Measurements from ENCODE around the gene FOXP1. TPM values are rescaled to one million over a fixed set of nuclear protein-coding genes. Genes with fewer than 3 reads are reported as not detected.

Gene FOXP1
- total RNA-seq, 2 experiments from 2014 or later = 116 to 131 TPM

DNA sequence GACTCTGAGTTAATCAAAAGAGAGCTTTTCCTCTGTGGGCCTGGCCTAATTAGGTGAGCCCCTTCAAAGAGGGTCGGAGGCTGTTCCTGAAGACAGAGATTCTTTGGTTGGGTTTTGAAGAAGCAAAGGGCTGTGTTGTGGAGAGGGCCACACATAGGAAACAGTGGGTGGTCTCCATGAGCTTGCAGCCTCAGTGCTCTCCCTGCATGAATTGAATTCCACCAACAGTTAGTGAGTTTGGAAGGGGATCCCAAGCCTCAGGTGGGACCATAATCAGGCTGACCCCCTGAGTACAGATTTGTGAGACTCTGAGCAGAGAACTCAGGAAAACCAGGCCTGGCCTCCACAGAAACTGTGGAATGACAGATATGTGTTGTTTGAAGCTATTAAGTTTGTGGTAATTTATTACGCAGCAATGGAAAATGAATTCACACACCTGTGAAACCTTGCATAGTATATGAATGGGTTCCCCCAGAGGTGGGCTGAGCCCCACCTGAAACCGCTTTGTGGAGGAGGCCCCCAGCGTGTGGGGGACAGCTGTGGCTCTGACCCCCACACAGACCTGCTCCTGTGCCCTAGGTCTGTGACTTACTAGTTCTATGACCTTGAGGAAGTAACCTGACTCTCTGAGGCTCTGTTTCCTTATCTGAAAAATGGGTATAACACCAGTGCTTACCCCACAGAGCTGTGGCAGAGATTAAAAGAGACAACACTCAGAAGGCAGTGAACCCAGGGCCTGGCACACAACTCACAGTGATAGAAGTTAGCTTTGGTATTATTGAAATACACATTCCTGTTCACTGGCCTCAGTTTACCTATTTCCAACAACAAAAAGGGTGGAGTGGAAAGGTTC lies 431.3 kb downstream of the FOXP1 start:
- no peak for DNase-seq
- Mint-ChIP-seq H3K27ac (no peak overlapping the region), H3K4me3 (no peak overlapping the region), H3K4me1 (peaks cover 19% of the 10 kb centered on the region), H3K27me3 (no peaks in the 10 kb centered on the region), H3K36me3 (ENCODE audit: low read depth) (peaks cover 3% of the 10 kb centered on the region), H3K9me3 (no peaks in the 10 kb centered on the region)
- CTCF ChIA-PET = interaction anchor here (0.7 to 1.3 kb wide), 5 partner anchors 9 to 148 kb away, joined by 3 to 4 read pairs (median 3); no protein-coding TSS in a partner anchor
- POLR2A ChIA-PET = no interaction called here

DNA sequence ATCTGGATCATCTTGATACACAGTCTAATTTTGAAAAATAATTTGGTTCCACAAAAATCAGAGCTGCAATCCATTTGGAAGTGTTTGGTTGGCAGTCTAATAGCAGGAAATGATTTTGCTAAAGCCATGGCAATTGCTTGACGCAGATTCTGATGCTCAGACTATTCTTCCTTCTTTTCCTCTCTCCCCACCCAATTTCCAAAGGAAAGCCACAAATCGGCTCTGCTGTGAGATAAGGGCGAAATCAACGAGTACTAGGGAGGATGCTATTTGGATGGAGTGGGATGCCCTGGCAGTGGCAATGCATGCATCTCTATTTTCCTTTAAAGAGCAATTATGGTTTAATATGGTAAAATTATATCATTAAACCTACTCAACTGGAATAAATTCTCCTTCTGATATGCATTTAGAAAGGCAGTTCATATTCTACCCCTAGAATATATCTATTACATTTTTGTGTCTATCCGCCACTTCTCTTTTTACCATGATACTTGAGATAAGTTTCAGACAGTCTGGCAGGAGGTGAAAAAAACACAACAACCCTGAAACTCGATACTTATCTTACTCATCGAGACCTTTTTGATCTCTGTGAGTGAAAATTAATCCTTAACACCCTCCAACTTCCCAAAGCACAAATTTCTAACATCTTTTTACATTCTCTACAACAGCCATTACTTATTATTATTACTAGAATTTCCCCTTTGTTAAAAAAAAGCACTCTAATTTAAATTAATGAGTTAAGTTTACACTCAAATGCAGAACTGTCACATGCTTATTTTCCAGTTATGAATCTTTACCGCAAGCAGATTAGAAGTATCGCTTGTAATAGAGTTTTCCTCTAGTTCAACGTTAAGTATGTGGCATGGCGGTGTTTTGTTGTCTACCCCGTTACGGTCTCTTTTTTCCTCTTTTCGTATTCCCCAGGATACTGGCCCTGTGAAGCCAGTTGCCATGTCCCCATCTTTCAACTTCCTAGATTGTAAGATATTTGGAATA lies 433.3 kb downstream of the FOXP1 start:
- H3K36me3 Mint-ChIP-seq (ENCODE audit: low read depth) = no peaks in the 10 kb centered on the region
- H3K27me3 Mint-ChIP-seq = no peaks in the 10 kb centered on the region
- no peaks in the 10 kb centered on the region for H3K9me3 Mint-ChIP-seq
- ChIA-PET CTCF (no interaction called here), POLR2A (no interaction called here)
- peaks cover 13% of the 10 kb centered on the region for H3K4me1 Mint-ChIP-seq
- no peak for DNase-seq
- peak overlapping the region; percentile 37 for H3K27ac Mint-ChIP-seq
- H3K4me3 Mint-ChIP-seq = no peak overlapping the region

DNA sequence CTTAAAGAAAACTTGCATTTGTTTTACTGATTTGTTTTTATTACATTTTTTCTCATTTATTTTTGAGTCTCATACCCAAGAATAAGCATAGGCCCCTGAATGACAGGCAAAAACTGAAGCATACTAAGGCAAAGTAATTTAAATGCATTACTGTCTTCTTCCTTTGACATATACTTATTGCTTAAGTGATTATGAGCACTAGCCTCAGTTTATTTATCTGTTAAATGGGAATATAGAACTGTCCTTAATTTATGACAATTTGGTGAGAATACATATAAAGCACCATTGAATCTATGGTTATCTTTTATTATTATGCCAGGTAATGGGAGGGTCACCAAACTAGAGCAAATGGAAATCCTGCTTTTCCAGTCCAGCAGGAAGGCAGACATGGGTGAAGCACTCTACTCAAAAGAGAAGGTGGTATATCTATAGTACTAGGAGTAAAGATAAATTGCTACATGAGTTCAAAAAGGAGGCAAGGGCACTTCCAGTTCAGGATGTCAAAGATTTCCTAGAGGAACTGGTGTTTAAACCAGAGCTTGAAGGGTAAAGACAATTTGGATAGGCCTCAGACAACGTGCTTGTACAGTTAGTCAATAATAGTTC lies 435.0 kb downstream of the FOXP1 start:
- Mint-ChIP-seq H3K9me3 (no peaks in the 10 kb centered on the region), H3K36me3 (ENCODE audit: low read depth) (no peaks in the 10 kb centered on the region), H3K4me3 (no peak overlapping the region), H3K4me1 (peaks cover 13% of the 10 kb centered on the region), H3K27me3 (no peaks in the 10 kb centered on the region), H3K27ac (no peak overlapping the region)
- ChIA-PET CTCF (no interaction called here), POLR2A (no interaction called here)
- no peak for DNase-seq

GRCh38 chr3:71146673-71147072 lies 436.9 kb downstream of the FOXP1 start:
- no peak for DNase-seq
- ChIA-PET POLR2A (no interaction called here), CTCF (no interaction called here)
- Mint-ChIP-seq H3K4me3 (no peak overlapping the region), H3K27me3 (no peaks in the 10 kb centered on the region), H3K36me3 (ENCODE audit: low read depth) (peaks cover 3% of the 10 kb centered on the region), H3K27ac (no peak overlapping the region), H3K9me3 (no peaks in the 10 kb centered on the region), H3K4me1 (peaks cover 19% of the 10 kb centered on the region)

- peaks cover 3% of the 10 kb centered on the region for H3K9me3 Mint-ChIP-seq
- no peak for DNase-seq
- ChIA-PET POLR2A (no interaction called here), CTCF (no interaction called here)
- H3K27ac Mint-ChIP-seq = no peak overlapping the region
- peaks cover 6% of the 10 kb centered on the region for H3K36me3 Mint-ChIP-seq (ENCODE audit: low read depth)
- peaks cover 16% of the 10 kb centered on the region for H3K4me1 Mint-ChIP-seq
- H3K4me3 Mint-ChIP-seq = no peak overlapping the region
- no peaks in the 10 kb centered on the region for H3K27me3 Mint-ChIP-seq
Observed at GRCh38 chr3:71145954-71146353, 437.6 kb downstream of the FOXP1 start.

DNA sequence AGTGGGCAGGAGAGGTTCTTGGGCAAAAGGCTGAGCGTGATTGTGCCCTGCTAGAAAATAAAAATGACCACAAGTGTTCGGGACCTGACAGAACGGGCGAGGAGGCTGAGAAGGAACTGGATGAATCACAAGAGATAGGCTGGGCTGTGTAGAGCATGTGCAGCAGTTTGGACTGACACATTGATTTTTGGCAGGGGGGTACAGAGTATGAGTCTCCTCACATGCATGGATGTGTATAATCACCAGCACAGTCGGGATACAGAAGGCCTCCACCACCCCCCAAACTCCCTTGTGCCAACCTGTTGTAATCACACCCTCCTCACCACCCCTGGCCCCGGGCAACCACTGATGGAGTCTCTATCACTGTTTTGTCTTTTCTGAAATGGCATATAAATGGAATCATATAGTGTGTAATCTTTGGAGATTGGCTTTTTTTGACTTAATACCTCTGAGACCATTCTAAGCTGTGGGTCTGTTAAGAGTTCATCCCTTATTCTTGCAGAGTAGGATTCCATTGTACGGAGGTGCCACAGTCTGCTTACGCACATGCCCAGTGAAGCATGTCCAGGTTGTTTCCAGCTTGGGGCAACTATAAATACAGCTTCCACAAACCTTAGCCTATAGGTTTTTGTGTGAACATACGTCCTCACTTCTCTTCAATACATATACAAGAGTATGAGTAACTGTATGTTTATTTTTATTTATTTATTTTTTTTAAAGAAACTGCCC lies 438.8 kb downstream of the FOXP1 start:
- Mint-ChIP-seq H3K27ac (no peak overlapping the region), H3K9me3 (peaks cover 3% of the 10 kb centered on the region), H3K4me3 (no peak overlapping the region), H3K27me3 (no peaks in the 10 kb centered on the region), H3K36me3 (ENCODE audit: low read depth) (peaks cover 8% of the 10 kb centered on the region), H3K4me1 (peaks cover 6% of the 10 kb centered on the region)
- no peak for DNase-seq
- ChIA-PET CTCF (no interaction called here), POLR2A (no interaction called here)

GRCh38 chr3:71143493-71143892 lies 440.0 kb downstream of the FOXP1 start:
- no peak for DNase-seq
- H3K4me1 Mint-ChIP-seq = peaks cover 6% of the 10 kb centered on the region
- POLR2A ChIA-PET = no interaction called here
- H3K27ac Mint-ChIP-seq = no peak overlapping the region
- CTCF ChIA-PET = interaction anchor here (0.6 to 1.0 kb wide), 2 partner anchors 9 to 39 kb away, joined by 3 read pairs; no protein-coding TSS in a partner anchor
- H3K36me3 Mint-ChIP-seq (ENCODE audit: low read depth) = peaks cover 8% of the 10 kb centered on the region
- peaks cover 3% of the 10 kb centered on the region for H3K9me3 Mint-ChIP-seq
- no peak overlapping the region for H3K4me3 Mint-ChIP-seq
- H3K27me3 Mint-ChIP-seq = no peaks in the 10 kb centered on the region

DNA sequence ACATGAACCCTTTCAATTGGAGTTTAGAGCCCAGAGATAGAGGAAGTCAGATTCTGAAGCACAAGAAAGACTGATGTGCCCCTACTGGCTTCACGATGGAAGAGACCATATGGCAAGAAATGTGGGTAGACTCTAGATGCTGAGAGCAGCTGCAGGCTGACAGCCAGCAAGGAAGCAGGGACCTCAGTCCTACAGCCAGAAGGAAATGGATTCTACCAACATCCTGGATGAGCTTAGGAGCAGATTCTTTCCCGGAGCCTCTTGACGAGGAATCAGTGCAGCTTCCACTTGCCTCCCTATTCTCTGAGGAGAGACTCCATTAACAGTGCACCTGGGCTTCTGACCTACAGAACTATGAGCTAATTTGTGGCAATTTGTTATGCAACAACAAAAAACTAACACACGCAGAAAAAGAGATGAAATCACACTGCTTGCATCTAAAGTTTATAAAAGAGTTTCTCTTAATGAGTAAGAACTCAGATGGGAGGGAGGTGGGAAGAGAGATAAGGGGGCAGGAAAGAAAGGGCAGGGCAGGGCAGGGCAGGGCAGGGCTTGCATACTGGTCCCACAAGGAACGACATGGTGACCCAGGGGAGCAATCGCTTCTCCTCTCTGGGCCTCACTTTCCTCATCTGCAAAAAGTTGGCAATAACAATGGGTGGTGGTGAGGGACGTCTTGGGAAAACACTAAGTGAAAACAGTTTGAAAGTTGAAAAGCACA lies 440.9 kb downstream of the FOXP1 start:
- H3K9me3 Mint-ChIP-seq = peaks cover 3% of the 10 kb centered on the region
- ChIA-PET CTCF (no interaction called here), POLR2A (interaction anchor here (0.6 kb wide), 1 partner anchor 153 kb away, joined by 4 read pairs; no protein-coding TSS in a partner anchor)
- no peak overlapping the region for H3K27ac Mint-ChIP-seq
- no peak for DNase-seq
- H3K4me1 Mint-ChIP-seq = peaks cover 6% of the 10 kb centered on the region
- H3K4me3 Mint-ChIP-seq = no peak overlapping the region
- H3K36me3 Mint-ChIP-seq (ENCODE audit: low read depth) = peaks cover 8% of the 10 kb centered on the region
- no peaks in the 10 kb centered on the region for H3K27me3 Mint-ChIP-seq

GRCh38 chr3:71140477-71140876 lies 443.1 kb downstream of the FOXP1 start:
- no peak overlapping the region for H3K27ac Mint-ChIP-seq

DNA sequence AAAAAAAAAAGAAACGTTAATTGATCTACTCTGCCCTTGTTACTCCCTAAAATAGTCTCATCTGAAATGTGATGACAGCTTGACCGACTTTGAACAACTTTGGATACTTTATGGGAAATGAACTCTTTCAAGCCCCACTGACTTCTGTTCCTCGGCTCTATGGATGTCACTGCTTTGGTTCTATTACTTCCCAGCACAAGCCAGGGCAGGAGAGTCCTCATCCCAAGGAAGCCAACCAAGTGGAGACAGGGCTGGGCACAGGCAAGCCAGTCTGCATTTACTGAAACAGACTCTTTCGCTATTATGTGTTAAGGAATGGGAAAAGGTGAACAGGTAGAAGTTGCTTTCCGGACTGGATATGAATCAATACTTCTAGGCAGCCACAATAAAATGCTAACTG lies 444.0 kb downstream of the FOXP1 start:
- Mint-ChIP-seq H3K27ac (no peak overlapping the region), H3K4me1 (peaks cover 18% of the 10 kb centered on the region), H3K27me3 (no peaks in the 10 kb centered on the region), H3K36me3 (ENCODE audit: low read depth) (peaks cover 8% of the 10 kb centered on the region), H3K9me3 (peaks cover 3% of the 10 kb centered on the region), H3K4me3 (no peak overlapping the region)
- ChIA-PET POLR2A (no interaction called here), CTCF (interaction anchor here (0.7 to 1.4 kb wide), 2 partner anchors 12 to 20 kb away, joined by 3 read pairs; no protein-coding TSS in a partner anchor)
- DNase-seq = no peak

More at GRCh38 chr3:71140477-71140876, 443.1 kb downstream of the FOXP1 start:
- peaks cover 12% of the 10 kb centered on the region for H3K4me1 Mint-ChIP-seq
- no peak overlapping the region for H3K4me3 Mint-ChIP-seq
- ChIA-PET CTCF (interaction anchor here (0.7 to 0.9 kb wide), 2 partner anchors 34 to 35 kb away, joined by 3 read pairs; no protein-coding TSS in a partner anchor), POLR2A (no interaction called here)
- H3K36me3 Mint-ChIP-seq (ENCODE audit: low read depth) = peaks cover 8% of the 10 kb centered on the region
- no peaks in the 10 kb centered on the region for H3K27me3 Mint-ChIP-seq
- H3K9me3 Mint-ChIP-seq = peaks cover 3% of the 10 kb centered on the region
- DNase-seq = no peak

DNA sequence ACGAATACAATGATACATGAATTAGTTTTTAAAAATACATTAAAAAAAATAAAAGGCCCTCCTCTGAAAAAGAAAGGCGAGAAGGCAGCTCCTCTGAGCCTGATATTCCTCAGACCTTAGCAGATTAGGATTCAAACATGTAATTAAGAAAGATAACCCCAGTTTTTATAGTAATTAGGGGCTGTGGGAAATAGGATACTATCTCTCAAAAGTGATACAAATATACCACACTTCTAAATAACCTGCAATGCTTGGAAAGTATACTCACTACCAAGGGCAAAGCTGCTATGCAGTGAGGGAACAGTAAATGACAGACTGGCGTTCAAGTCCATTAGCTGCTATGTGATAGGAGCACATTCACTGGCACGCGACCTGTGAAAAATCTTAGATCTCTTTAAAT lies 445.1 kb downstream of the FOXP1 start:
- ChIA-PET POLR2A (no interaction called here), CTCF (interaction anchor here (1.0 to 1.4 kb wide), 2 partner anchors 13 to 123 kb away, joined by 3 read pairs; no protein-coding TSS in a partner anchor)
- no peak overlapping the region for H3K27ac Mint-ChIP-seq
- H3K36me3 Mint-ChIP-seq (ENCODE audit: low read depth) = peaks cover 10% of the 10 kb centered on the region
- DNase-seq = no peak
- peaks cover 3% of the 10 kb centered on the region for H3K9me3 Mint-ChIP-seq
- no peak overlapping the region for H3K4me3 Mint-ChIP-seq
- H3K27me3 Mint-ChIP-seq = no peaks in the 10 kb centered on the region
- peaks cover 28% of the 10 kb centered on the region for H3K4me1 Mint-ChIP-seq

Data from activated CD4-positive, alpha-beta T cell treated with anti-CD3 and anti-CD28 coated beads, Interleukin-2, amount 10 ng/mL, durations not matched to agents 7 days and 5 days (primary cell).